SK-N-SH (cell line): ENCODE measurements around the gene SHISA5. TPM values are rescaled to one million over a fixed set of nuclear protein-coding genes. Genes with fewer than 3 reads are reported as not detected.

Source experiments
- CTCF ChIA-PET: fragments of 300-600, 350-600 bp; formaldehyde crosslinking; extraction: SDS; loops from one replicate; lab custom pipeline; 2021; lab: Yijun Ruan, JAX
- POLR2A ChIA-PET: fragments of 350-600 bp; sonication (Branson Sonifier 250); formaldehyde crosslinking; extraction: SDS; loops from one replicate; lab custom pipeline; 2020; ENCODE audit warnings: antibody characterized with exemption, inconsistent platforms; lab: Yijun Ruan, JAX
- DNase-seq: peaks from one replicate; pipeline ENCODE4 v3.0.0; 2012
- H2AFZ ChIP-seq: fragments of 200-600 bp; sonication (generic); 2 replicates; pipeline ENCODE4 v1.8.1; 2016; ENCODE audit warnings: antibody characterized with exemption, mild to moderate bottlenecking, low read depth
- H3F3A ChIP-seq: fragments of 200-600 bp; sonication (generic); replicated peaks from 2 replicates; pipeline ENCODE3; 2016; ENCODE audit warnings: antibody characterized with exemption, mild to moderate bottlenecking; ENCODE audit not compliant: insufficient read depth
- H3K27ac ChIP-seq, 2 experiments: fragments of 200-500 bp in 1 of 2; fragments of 200-600 bp in 1 of 2; sonication (Bioruptor generic) in 1 of 2; sonication (generic), shearing (Covaris generic) in 1 of 2; 2 replicates each; pipeline versions ENCODE4 v1.5.1 to v1.6.1; 2014 to 2016; ENCODE audit warnings: low read depth in 2 of 2, inconsistent platforms in 1 of 2, low read length in 1 of 2, mild to moderate bottlenecking in 1 of 2, mixed read lengths in 1 of 2
- H3K27me3 ChIP-seq: fragments of 200-600 bp; sonication (generic), shearing (Covaris generic); 2 replicates; pipeline ENCODE4 v1.6.1; 2016; ENCODE audit warnings: mixed run types; ENCODE audit not compliant: insufficient read depth
- H3K36me3 ChIP-seq, 2 experiments: fragments of 200-500 bp in 1 of 2; fragments of 200-600 bp in 1 of 2; sonication (Bioruptor generic) in 1 of 2; sonication (generic) in 1 of 2; replicated peaks in 1 of 2; 2 replicates each; pipeline versions ENCODE3 to v1.5.1; 2014 to 2016; ENCODE audit warnings: low read length in 1 of 2, mild to moderate bottlenecking in 1 of 2; ENCODE audit not compliant: insufficient read depth in 2 of 2, control insufficient read depth in 1 of 2
- H3K4me1 ChIP-seq, 2 experiments: fragments of 200-500 bp in 1 of 2; fragments of 200-600 bp in 1 of 2; sonication (Bioruptor generic) in 1 of 2; sonication (generic), shearing (Covaris generic) in 1 of 2; 2 replicates each; pipeline versions ENCODE4 v1.5.1 to v1.6.1; 2014 to 2016; ENCODE audit warnings: low read depth in 1 of 2, low read length in 1 of 2, mixed run types in 1 of 2; ENCODE audit not compliant: insufficient read depth in 2 of 2, control insufficient read depth in 1 of 2
- H3K4me2 ChIP-seq: fragments of 200-600 bp; sonication (generic), shearing (Covaris generic); 2 replicates; pipeline ENCODE4 v1.6.1; 2017; ENCODE audit warnings: mixed run types
- H3K4me3 ChIP-seq, 2 experiments: fragments of 200-500 bp in 1 of 2; fragments of 200-600 bp in 1 of 2; sonication (Bioruptor generic) in 1 of 2; sonication (generic), shearing (Covaris generic) in 1 of 2; 2 replicates each; pipeline versions ENCODE4 v1.5.1 to v1.8.1; 2014 to 2016; ENCODE audit warnings: low read depth in 2 of 2, inconsistent platforms in 1 of 2, low read length in 1 of 2, mild to moderate bottlenecking in 1 of 2, mixed read lengths in 1 of 2, moderate library complexity in 1 of 2
- H3K79me2 ChIP-seq: fragments of 200-600 bp; sonication (generic); 2 replicates; pipeline ENCODE4 v1.8.1; 2017; ENCODE audit warnings: mild to moderate bottlenecking; ENCODE audit not compliant: insufficient read depth
- H3K9ac ChIP-seq: fragments of 200-600 bp; sonication (generic); 2 replicates; pipeline ENCODE4 v1.6.1; 2017; ENCODE audit warnings: mixed run types
- H3K9me2 ChIP-seq: fragments of 200-600 bp; sonication (generic); 2 replicates; pipeline ENCODE4 v1.6.1; 2017; ENCODE audit warnings: mixed run types
- H3K9me3 ChIP-seq: fragments of 200-600 bp; sonication (generic); 2 replicates; pipeline ENCODE4 v1.6.1; 2017; ENCODE audit warnings: mixed run types, mild to moderate bottlenecking, moderate library complexity
- H4K20me1 ChIP-seq: fragments of 200-600 bp; sonication (generic); 2 replicates; pipeline ENCODE4 v1.6.1; 2017; ENCODE audit warnings: mild to moderate bottlenecking, mixed run types; ENCODE audit not compliant: insufficient read depth
- ELF1 ChIP-seq: IDR thresholded peaks from 2 replicates; pipeline ENCODE4 v1.4.0; 2012
- EP300 ChIP-seq, 2 experiments: IDR thresholded peaks; 2 replicates each; pipeline versions ENCODE4 v1.4.0 to v1.6.1; 2012; ENCODE audit warnings: borderline replicate concordance in 1 of 2, low read depth in 1 of 2, low read length in 1 of 2
- FOSL2 ChIP-seq: IDR thresholded peaks from 2 replicates; pipeline ENCODE4 v1.4.0; 2012; ENCODE audit warnings: low read depth, mild to moderate bottlenecking, moderate library complexity, borderline replicate concordance
- JUND ChIP-seq: IDR thresholded peaks from 2 replicates; pipeline ENCODE4 v1.4.0; 2012
- MAX ChIP-seq: IDR thresholded peaks from 2 replicates; pipeline ENCODE4 v1.4.0; 2012; ENCODE audit warnings: low read depth
- PBX3 ChIP-seq: IDR thresholded peaks from 2 replicates; pipeline ENCODE4; 2012
- RAD21 ChIP-seq: IDR thresholded peaks from 2 replicates; pipeline ENCODE4 v1.6.1; 2012; ENCODE audit warnings: mild to moderate bottlenecking, low read length
- REST ChIP-seq: IDR thresholded peaks from 2 replicates; pipeline ENCODE4 v1.6.1; 2012; ENCODE audit warnings: mild to moderate bottlenecking, low read depth, low read length, moderate library complexity
- SIN3A ChIP-seq: IDR thresholded peaks from 2 replicates; pipeline ENCODE4 v1.6.1; 2012; ENCODE audit warnings: low read depth, mild to moderate bottlenecking, low read length, moderate library complexity, borderline replicate concordance
- TAF1 ChIP-seq: IDR thresholded peaks from 2 replicates; pipeline ENCODE4 v1.6.1; 2012; ENCODE audit warnings: low read depth, mild to moderate bottlenecking, low read length, moderate library complexity, borderline replicate concordance
- TEAD4 ChIP-seq: IDR thresholded peaks from 2 replicates; pipeline ENCODE4 v1.4.0; 2012; ENCODE audit warnings: mild to moderate bottlenecking, borderline replicate concordance; ENCODE audit not compliant: insufficient read depth
- USF2 ChIP-seq: fragments of 150-350 bp; IDR thresholded peaks from 2 replicates; pipeline ENCODE4 v1.6.1; 2017; ENCODE audit warnings: antibody characterized with exemption, low read length, low read depth, borderline replicate concordance
- WGBS: methylation state at CpG from one replicate; pipeline ENCODE4 v1.1.6; 2017; ENCODE audit warnings: low lambda C conversion rate; 5-methylcytosine and 5-hydroxymethylcytosine counted together
- polyA plus RNA-seq, 3 experiments: library from polyadenylated mRNA; depleted of rRNA; stranded (reverse); fragments of >200 nt; gene quantifications; 2 replicates each; pipeline ENCODE4 v1.2.3, GENCODE V29; 2012
- TF ChIP-seq, protein P1 (sequence below): IDR thresholded peaks from 2 replicates; pipeline ENCODE4 v1.4.0; 2012; ENCODE audit warnings: low read depth, borderline replicate concordance
- TF ChIP-seq, protein P2 (sequence below): IDR thresholded peaks from 2 replicates; pipeline ENCODE4 v1.4.0; 2012; ENCODE audit warnings: low read depth, borderline replicate concordance

The SHISA5 gene
- polyA plus RNA-seq, 1 of the 3 experiments (the other 2 are of a cell fraction): 194 TPM

DNA sequence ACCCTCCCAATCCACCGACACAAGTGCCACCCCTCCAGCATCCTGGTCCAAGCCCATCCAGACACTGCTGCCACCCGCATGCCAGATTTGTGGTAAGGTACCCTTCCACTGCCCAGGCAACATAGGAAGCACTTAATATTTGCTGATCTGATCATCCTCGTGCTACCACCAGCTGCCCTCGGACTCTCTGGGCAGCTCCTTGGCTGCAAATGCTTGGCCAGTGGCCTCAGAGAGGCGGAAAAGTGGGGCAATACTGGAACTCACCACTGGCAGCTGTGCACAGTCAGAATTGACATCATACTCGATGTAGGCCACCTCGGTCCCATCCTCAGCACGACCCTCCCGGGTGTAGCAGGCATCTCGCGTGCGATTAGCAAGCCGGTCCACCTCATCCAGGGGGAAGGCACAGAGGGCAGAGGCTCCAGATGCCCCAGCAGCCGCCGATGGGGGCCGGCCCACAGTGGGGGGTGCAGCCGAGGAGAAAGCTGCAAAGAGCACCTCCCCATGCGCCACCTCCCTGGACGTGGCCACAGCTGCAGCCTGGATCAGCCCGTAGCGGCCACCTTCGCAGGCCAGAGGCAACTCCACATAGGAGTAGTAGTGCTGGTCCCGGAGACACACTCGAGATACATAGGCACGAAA is 80.6 kb downstream of the SHISA5 start (continued):
- TF ChIP-seq REST (no peak), RAD21 (no peak), MAX (no peak), TAF1 (no peak), EP300 (IDR thresholded peaks at IDR 0.05; ENCODE audit: borderline replicate concordance in 1 of 2, low read depth in 1 of 2, low read length in 1 of 2) (no peak)
- TF ChIP-seq, protein P1, sequence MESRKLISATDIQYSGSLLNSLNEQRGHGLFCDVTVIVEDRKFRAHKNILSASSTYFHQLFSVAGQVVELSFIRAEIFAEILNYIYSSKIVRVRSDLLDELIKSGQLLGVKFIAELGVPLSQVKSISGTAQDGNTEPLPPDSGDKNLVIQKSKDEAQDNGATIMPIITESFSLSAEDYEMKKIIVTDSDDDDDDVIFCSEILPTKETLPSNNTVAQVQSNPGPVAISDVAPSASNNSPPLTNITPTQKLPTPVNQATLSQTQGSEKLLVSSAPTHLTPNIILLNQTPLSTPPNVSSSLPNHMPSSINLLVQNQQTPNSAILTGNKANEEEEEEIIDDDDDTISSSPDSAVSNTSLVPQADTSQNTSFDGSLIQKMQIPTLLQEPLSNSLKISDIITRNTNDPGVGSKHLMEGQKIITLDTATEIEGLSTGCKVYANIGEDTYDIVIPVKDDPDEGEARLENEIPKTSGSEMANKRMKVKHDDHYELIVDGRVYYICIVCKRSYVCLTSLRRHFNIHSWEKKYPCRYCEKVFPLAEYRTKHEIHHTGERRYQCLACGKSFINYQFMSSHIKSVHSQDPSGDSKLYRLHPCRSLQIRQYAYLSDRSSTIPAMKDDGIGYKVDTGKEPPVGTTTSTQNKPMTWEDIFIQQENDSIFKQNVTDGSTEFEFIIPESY: no peak

DNA sequence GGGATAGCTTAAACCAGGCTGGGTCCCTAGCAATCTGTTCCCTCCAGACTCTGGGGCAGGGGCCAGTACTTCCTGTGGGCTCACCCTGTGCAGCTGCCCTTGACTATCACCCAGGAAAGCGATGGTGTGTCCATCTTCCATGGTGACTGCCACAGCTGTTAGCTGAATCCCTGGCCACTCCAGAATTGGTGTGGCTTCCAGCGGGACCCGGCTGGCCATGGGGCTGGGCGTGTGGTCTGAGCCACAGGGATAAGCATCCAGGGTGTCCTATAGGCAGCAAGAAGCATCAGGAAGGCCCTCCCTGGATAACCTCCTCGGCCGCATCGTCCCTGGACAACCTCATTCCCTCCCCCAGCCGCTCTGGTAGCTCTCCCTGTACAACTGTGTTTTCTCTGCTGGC is 81.3 kb downstream of the SHISA5 start:
- H3K79me2 ChIP-seq: peaks cover 48% of the 10 kb centered on the region
- 96% methylated on average over 4 of the region's 8 CpGs for WGBS
- no peak overlapping the region for H3K9ac ChIP-seq
- CTCF ChIA-PET: interaction anchor here (1.0 to 14.1 kb wide), 7 partner anchors 12 to 190 kb away, joined by 3 to 156 read pairs (median 3); no protein-coding TSS in a partner anchor
- peaks cover 4 to 49% of the 10 kb centered on the region in 2 experiments; a peak in 2 of 4 replicates for H3K4me1 ChIP-seq
- H3K4me3 ChIP-seq: no peak overlapping the region
- POLR2A ChIA-PET: interaction anchor here (0.9 kb wide), 1 partner anchor 24 kb away, joined by 3 read pairs; the partner anchor contains the start of gene ATRIP
- no peaks in the 10 kb centered on the region for H3K9me2 ChIP-seq
- peaks cover 0 to 21% of the 10 kb centered on the region in 2 experiments for H3K36me3 ChIP-seq
- H3K4me2 ChIP-seq: no peak overlapping the region
- no peak overlapping the region; a peak in 1 of 4 replicates for H3K27ac ChIP-seq
- no peaks in the 10 kb centered on the region for H3K9me3 ChIP-seq
- no peak overlapping the region for H2AFZ ChIP-seq
- no peak for DNase-seq
- H3F3A ChIP-seq: no peaks in the 10 kb centered on the region
- TF ChIP-seq MAX: no peak
- no peak for TF ChIP-seq JUND
- TF ChIP-seq SIN3A: no peak
- TF ChIP-seq EP300 (IDR thresholded peaks at IDR 0.05; ENCODE audit: borderline replicate concordance in 1 of 2, low read depth in 1 of 2, low read length in 1 of 2): no peak
- TF ChIP-seq USF2: no peak
- no peak for TF ChIP-seq PBX3
- TF ChIP-seq TEAD4: no peak
- TF ChIP-seq, protein P2, sequence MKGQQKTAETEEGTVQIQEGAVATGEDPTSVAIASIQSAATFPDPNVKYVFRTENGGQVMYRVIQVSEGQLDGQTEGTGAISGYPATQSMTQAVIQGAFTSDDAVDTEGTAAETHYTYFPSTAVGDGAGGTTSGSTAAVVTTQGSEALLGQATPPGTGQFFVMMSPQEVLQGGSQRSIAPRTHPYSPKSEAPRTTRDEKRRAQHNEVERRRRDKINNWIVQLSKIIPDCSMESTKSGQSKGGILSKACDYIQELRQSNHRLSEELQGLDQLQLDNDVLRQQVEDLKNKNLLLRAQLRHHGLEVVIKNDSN: no peak
- no peak for TF ChIP-seq ELF1
- TF ChIP-seq FOSL2: no peak
- H4K20me1 ChIP-seq: no peaks in the 10 kb centered on the region
- no peaks in the 10 kb centered on the region for H3K27me3 ChIP-seq
